Activated CD4-positive, CD25-positive, alpha-beta regulatory T cell (primary cell): ENCODE measurements around the gene NFXL1.
"Not testable (repeated sequence)": the region's sequence is repeated elsewhere in the genome, so short reads cannot be mapped to it uniquely, and the experiment has no call there.

Source experiments
- DNase-seq, 4 experiments: peaks; one replicate each; lab custom pipeline; 2025; lab: John Stamatoyannopoulos, UW

NFXL1 gene

DNA sequence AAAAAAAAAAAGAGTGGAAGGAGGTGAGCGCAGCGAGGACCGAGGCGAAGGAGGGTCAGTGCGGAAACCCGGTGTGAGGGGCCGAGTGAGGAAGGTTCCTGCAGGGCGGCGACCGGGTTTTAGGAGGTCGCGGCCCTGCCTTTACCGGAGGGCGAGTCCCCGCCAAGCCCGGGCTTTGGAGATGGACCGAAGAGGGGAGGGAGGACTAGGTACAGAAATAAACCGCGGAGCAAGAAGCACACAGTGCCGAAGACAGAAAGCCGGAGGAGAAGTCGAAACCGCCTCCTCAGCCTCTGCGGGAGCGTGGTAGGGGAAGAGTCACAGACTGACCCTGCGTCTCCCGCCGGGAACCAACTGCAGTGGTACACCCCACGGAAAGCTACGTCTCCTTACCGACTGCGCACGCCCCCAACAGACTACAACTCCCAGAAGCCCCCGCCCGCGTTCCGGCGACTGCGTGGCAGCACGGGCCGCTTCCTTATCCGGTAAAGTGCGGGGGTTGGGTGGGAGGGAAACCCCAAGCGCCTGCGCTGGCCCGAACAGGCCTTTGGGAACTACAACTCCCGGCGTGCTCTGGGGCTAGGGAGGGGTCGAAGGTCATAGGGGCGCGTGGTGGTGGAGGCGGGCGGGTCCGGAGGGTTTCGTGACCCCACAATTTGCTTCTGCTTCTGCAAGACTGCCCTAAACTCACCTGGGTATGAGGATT is at the start of gene NFXL1:
Gene NFXL1 (minus strand): TSS at position 364 of the 706 bp plus-strand sequence. CDS start 380 bp downstream, outside the sequence.
- peak; percentile 92 to 96 (median 94) for DNase-seq

DNA sequence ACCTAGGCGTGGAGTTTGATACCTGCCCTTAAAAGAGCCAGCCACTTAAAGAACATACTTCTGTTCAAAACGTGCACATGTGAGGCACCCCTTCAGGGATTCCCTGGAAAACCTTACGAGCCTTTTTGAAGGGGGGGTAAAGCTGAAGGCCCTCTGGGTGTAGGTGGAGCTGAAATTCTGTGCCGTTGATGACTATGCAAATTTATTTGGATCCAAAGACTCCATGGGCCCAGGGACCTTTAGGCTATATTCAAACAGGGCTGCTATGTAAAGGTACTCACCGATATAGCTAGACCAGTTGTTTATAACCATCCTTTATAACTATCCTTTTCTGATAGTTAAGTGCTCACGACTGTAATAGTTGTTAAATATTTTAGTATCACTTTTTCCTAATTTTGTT is 40.3 kb upstream of the NFXL1 start:
- DNase-seq, result no peak

DNA sequence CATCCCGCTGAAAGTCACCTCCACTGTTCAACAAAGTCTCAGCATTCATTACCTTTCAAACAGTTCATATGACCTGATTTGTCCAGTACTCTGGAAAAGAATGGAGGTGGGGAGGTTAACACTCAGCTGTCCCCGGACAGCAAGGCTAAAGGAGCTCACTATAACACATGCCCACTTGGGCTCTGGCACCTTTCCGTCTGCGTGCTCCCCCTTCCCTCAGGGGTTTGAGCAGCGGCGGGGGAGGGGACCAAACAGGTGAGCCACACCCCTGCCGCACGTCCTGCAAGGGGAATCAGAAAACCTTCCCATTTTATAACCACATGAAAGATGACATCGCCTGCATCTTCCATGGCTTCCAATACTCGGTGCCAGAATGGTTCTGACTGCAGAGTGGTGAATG is 39.9 kb upstream of the NFXL1 start:
- no peak for DNase-seq

DNA sequence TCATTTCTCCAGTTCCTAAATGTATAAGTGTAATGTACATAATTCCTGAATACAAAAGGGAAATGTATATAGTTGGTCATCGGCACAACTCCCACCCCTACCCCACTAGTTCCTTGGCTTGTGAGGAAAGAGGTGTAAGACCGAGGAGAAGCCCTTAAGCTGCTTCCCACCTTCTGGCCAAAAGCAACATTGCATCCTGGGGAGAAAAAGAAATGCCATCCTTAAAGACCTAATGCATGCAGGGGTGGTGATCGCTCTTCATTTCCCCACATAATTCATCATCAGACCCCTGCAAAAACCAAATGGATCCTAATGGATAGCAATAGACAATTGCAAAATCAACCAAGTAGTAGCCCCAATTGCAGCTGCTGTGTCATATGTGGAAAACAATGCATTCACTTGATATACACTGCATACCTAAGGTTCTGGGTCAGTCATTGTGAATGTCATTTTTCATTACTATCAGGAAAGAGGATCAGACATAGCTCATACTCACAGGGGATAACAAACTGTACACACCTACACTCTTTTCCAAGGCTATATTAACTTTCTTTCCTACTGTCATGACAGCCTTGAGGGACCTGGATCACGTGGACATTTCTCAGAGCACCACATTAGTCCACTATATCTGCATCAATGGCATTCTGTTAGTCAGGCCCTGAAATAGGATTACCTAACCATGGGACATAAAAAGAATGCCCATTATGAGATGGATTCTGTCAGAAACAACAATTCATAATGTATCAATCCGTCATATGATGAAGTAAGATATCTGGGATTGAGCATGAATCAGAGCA is 31.7 kb upstream of the NFXL1 start:
- DNase-seq, result no peak

DNA sequence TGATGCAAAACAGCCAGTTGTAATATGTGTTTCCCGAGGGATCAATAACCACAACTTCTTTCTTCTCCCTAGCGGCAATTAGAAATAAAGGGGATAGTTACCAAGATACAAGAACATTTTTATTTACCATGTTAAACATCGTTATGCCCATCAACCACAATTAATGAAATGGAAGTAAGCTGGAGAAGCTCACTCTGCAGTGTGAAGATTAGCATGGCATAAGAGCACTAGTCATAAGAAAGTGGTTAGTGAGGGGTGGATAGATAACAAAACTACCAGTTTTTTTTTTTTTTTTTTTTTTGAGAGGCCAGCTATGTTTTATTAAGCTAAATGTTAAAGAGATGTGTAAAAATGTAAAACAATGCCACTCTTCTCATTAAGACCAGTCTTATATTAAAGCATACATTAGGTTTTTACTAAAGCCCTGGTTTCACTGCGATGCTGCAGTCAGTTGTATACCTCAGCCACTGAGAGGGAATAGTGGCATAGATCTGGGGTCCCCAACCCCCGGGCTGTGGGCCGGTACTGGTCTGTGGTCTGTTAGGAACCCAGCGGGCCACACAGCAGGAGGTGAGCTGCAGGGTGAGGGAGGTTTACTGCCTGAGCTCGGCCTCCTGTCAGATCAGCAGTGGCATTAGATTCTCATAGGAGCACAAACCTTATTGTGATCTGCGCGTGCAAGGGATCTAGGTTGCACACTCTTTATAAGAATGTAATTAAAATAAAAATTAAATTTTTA is 27.9 kb upstream of the NFXL1 start:
- no peak for DNase-seq

DNA sequence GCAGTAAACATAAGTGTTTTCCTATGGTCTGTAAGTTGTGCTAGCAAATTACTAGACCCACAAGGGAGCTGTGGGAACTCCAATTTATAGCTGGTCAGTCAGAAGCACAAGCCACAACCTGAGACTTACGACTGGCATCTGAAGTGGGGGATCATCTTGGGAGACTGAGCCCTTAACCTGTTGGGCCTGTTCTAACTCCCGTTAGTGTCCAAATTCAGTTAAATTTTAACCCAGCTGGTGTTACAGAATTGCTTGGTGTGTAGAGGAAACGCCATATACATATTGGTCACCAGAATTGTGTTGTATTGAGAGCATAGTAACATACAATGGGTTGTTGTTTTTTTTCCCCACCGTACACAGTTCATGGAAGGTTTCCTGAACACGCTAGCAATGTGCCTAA is 25.1 kb upstream of the NFXL1 start:
- DNase-seq, result no peak

DNA sequence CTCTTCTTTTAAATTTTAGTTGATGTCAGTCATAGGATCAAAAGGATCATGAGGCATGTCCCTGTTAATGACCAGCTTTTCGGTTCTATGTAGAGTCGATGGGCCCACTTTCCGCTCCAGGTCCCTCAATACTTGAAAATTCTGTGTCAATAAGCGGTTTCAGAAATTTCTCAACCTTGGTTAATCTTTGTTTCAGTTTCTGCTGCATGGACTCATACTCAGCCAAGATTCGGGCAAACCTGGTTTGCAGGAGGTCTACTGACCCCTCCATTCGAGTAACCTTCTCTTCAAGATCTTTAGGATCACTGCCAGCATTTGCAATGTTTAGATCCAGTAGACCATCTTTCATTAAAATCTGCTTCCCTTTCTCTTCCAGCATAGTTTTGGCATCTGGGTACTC is 22.0 kb upstream of the NFXL1 start:
- no peak for DNase-seq

DNA sequence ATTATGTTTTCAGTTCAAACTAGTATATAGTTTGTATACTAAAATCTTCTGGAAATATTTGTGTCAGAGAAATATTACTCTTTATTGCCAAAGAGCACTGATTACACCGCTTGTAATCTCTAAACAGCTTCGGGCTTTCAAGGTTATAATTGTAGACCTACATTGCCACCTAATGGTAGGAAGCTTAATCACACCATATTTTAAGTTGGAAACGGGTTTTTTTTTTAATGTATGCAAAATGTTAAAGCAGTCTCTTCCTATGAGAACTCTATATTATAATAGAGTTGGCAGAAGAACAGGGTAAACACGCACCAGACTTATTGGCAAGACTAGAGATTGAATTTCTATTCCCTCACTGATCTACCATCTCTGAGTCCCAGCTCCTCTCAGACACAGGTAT is 19.5 kb upstream of the NFXL1 start:
- DNase-seq, result no peak

DNA sequence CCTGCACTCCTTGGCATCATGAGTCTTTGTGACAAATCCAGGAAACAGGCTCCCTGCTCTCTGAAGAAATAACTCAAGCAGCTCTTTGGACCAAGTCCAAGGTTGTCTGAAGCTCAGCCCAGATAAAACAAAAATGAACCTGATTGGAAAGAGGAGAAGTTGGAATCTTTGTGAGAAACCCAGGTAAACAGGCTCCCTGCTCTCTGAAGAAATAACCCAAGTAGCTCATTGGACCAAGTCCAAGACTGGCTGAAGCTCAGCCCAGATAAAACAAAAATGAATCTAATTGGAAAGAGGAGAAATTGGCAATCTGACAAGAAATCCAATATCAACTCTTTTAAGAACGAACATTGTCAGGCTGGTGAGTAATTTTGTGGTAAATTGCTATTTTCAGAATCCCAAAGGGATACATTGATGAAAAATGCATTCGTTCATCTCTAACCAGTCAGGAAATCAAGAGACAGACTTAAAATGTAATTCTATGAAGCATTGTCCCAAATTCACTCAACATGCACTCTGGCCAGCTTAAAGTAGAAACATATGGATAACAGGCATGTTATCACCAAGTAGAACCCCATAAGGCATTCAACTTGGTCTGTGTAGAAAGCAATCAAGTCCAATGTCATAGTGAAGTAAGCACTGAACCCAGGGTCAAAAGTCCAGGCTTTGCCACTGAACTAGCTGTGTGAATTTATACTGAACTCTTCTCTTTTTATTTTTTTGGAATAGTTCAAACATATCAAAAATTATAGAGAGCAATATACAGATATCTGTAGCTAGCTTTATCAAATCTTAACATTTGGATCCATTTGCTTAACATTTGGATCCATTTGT is 16.8 kb upstream of the NFXL1 start:
- DNase-seq, result no peak

DNA sequence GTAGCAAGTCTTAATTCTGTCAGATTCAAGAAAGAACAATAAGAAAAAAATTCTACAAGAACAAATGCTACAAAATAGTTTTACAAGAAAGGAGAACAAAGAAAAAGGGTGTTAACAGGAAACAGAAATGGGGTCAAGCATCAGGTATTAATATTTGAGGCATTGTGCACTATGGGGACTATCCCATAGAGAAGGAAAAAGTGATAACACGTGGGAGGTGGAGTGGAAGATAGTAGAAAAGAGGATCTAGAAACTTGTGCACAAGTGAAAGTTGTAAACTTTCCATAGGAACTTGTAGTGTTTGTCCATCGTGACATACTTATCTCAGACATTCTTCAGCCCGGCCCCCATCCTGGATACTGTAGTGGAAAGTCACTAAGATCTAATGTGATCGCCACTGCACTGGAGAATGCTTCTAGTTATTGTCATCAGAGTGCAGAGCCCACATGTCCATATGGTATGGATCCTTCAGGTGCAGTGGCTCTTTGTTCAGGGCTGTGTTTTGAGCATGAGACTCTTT is 15.4 kb upstream of the NFXL1 start:
- no peak for DNase-seq

DNA sequence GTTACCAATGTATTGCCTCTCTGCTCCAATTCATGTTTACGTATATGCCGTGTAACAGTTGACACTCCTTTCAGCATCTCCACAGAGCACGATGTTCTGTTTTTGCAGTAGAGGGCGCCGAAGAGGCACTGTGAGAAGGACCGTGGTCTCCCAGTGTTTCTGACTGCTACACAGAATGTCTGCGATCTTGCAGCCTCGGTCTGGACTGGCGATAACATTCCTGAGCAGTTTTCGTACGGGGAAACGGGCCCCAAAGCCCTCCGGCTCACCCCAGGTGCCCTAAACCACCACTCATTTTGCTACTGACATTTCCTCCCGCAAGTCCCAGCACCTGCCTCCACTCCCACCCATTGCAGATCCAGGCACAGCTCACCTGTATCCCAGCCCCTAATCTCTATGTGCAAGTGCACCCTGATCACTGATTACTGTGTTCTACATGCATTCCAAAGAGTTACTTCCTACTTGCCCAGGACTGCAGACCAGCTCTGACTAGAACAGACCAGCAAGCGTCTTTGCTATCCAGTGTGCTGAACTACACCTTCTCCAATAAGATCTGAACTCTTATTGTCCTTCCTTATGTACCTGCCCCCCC is 12.4 kb upstream of the NFXL1 start:
- DNase-seq, result peak in 3 of 4 experiments; percentile 5 to 11 (median 6)

DNA sequence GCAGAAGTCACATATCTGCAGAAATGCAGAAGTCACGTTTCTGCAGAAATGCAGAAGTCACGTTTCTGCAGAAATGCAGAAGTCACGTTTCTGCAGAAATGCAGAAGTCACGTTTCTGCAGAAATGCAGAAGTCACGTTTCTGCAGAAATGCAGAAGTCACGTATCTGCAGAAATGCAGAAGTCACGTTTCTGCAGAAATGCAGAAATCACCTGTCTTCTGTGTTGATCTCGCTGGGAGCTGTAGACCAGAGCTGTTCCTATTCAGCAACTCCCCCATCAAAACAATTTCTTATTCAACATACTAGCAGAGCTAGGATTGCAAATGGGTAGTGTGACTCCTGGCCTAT is 8.9 kb upstream of the NFXL1 start:
- DNase-seq, result not testable (repeated sequence)

DNA sequence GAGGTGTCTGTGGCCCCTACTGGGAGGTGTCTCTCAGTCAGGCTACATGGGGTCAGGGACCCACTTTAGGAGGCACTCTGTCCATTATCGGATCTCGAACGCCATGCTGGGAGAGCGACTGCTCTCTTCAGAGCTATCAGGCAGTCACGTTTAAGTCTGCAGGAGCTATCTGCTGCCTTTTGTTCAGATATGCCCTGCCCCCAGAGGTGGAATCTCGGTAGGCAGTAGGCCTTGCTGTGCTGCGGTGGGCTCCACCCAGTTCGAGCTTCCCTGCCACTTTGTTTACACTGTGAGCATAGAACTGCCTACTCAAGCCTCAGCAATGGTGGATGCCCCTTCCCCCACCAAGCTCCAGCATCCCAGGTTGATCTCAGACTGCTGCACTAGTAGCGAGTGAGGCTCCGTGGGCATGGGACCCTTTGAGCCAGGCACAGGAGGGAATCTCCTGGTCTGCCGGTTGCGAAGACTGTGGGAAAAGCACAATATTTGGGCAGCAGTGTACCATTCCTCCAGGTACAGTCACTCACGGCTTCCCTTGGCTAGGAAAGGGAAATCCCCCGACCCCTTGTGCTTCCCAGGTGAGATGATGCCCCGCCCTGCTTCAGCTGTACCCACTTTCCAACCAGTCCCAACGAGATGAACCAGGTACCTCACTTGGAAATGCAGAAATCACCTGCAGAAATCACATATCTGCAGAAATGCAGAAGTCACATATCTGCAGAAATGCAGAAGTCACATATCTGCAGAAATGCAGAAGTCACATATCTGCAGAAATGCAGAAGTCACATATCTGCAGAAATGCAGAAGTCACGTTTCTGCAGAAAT is 8.3 kb upstream of the NFXL1 start:
- not testable (repeated sequence) for DNase-seq

DNA sequence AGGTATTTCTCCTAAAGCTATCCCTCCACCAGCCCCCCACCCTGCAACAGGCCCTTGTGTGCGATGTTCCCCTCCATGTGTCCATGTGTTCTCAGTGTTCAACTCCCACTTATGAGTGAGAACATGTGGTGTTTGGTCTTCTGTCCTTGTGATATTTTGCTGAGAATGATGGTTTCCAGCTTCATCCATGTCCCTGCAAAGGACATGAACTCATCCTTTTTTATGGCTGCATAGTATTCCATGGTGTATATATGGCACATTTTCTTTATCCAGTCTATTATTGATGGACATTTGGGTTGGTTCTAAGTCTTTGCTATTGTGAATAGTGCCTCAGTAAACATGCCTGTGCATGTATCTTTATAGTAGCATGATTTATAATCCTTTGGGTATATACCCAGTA is 2.8 kb upstream of the NFXL1 start:
- not testable (repeated sequence) for DNase-seq

DNA sequence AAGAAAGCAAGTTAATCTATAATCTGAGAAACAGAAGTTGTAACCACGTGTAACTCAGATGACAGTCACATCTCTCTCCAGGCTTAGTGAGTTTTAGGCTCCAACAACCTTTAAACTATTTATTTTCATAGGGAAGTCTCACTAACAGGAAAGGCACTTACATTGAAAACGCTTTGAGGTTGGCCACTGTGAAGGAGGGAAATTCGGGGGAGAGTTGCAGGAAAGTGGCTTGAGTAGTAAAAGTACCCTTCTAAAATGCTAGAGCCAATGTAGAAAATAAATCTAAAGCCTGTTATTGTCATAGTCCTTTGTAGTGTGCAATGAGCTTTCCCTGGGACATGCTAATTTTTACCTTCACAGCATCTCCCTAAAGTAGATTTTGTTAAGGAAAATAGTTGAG is 995 bp upstream of the NFXL1 start:
- no peak for DNase-seq

DNA sequence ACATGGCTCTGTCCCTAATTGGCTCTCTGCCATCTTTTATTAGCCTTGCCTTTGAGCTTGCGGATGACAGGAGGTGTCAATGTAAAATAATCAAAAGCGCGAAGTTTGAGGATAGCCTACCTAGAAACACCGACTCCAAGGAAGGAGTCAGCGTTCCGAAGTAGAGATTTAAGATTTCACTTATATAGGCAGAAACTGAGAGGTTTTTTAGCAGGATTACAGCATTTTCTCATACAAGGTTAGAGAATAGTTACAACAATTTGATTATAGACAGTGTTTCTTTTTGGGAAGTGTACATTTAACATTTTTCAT is 499 bp upstream of the NFXL1 start:
- no peak for DNase-seq

DNA sequence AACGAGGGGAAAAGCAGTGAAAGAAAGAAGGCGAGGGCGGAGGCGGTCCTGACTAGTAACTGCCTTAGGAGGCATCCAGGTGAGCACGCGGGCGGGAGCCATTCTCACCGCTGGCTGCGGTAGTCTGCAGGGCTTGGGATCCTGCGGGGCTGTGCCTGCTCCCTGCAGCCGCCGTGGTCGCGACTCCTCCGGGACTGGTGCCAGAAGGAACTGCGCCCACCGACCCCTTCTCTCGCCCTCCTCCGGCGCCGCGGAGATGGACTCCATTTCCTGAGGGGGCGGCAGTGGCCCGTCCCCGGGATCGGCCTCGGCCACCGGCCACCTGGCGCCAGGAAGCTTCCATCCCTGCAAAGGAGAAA is 543 bp downstream of the NFXL1 start:
- DNase-seq, result peak; percentile 3 to 25 (median 11)

DNA sequence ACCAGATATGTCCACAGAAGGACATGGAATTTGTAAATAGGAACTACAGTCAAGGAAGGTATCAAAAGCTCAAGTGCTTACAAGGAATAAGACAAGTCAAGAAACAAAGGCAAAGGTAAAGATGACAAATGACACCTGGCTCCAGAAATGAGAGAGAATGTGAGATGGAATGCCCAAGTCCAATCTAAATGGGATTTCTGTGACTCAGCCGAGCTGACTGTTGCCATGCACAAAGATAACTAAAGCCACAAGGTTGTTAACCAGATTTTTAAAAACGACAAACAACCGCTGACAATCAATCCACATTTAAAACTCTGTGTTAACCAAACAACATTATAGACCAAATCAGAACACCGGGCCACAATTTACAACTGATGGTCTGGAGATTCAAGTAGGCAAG is 1.1 kb downstream of the NFXL1 start:
- DNase-seq, result no peak

DNA sequence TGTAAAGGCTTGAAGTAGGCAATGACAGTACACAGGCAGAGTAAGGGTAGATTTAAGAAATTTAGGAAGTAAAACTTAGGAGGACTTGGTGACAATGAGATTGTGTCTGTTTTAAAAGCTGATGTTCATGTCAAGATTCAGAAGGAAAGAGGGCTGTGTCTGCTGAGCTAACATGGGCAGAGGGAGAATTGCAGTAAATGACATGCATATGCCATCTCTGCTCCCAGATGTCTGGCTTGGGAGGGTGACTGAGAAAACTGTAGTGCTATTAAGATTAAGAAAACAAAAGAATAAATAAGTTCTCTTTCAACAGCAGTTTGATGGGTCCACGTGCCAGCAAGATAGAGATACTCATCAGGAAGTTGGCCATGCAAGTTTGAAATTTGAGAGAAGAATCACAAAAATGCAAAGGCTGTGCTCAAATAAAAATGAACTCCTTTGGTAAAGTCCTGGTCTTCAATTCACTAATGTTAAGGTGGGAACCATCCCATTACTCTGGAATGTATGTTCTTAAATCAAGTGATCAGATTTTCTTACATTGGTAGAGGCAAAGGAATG is 7.2 kb downstream of the NFXL1 start:
- DNase-seq, result no peak

DNA sequence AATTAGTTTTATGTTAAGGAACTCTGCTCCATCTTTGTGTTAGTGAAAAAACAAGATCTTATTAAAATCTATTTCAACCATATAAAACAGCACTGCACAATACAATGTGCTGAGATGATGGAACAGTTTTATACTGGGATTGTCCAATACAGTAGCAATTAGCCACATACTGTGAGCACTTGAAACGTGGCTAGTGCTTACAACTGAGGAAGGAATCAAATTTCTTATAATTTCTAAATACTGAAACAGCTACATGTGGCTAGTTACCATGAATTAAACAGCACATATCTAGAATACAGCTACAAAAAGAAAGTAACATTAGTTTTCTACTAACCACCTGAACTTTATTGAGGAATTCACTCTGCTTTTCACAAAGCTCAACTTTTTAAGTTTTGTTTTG is 14.7 kb downstream of the NFXL1 start:
- DNase-seq, result no peak
